GM21367 (cell line): ENCODE measurements around the gene UXT.
A peak's percentile ranks its signal among the peaks of the same experiment; 100 is the strongest.
"Not testable (repeated sequence)": the region's sequence is repeated elsewhere in the genome, so short reads cannot be mapped to it uniquely, and the experiment has no call there.

Source experiments
- ATAC-seq: cut with Tn5 transposase; IDR thresholded peaks from one replicate; pipeline ENCODE4 v1.9.1; 2021; ENCODE audit not compliant: unreplicated experiment

UXT gene

GRCh38 chrX:47658684-47659420 is at the start of gene UXT:
Gene UXT (minus strand): TSS chrX:47659180. CDS start chrX:47658927, 253 bp downstream.
- ATAC-seq = peak; percentile 75

GRCh38 chrX:47707031-47707780 is 48.2 kb upstream of the UXT start:
- no peak for ATAC-seq

GRCh38 chrX:47706575-47706974 is 47.6 kb upstream of the UXT start:
- ATAC-seq = no peak

- no peak for ATAC-seq
Measured at GRCh38 chrX:47704736-47705135, 45.8 kb upstream of the UXT start.

GRCh38 chrX:47697181-47697580 is 38.2 kb upstream of the UXT start:
- ATAC-seq = no peak

GRCh38 chrX:47690175-47690574 is 31.2 kb upstream of the UXT start:
- ATAC-seq = no peak

GRCh38 chrX:47687263-47687662 is 28.3 kb upstream of the UXT start:
- ATAC-seq = no peak

GRCh38 chrX:47683829-47684205 is 24.8 kb upstream of the UXT start:
- ATAC-seq = no peak

GRCh38 chrX:47683184-47683828 is 24.3 kb upstream of the UXT start:
- no peak for ATAC-seq

GRCh38 chrX:47675959-47676859 is 17.2 kb upstream of the UXT start:
- not testable (repeated sequence) for ATAC-seq

- no peak for ATAC-seq
Measured at GRCh38 chrX:47674776-47675175, 15.8 kb upstream of the UXT start.

GRCh38 chrX:47665797-47666196 is 6.8 kb upstream of the UXT start:
- ATAC-seq = not testable (repeated sequence)

- no peak for ATAC-seq
Measured at GRCh38 chrX:47664737-47665136, 5.8 kb upstream of the UXT start.

- no peak for ATAC-seq
Measured at GRCh38 chrX:47662144-47662657, 3.2 kb upstream of the UXT start.

GRCh38 chrX:47661539-47661938 is 2.6 kb upstream of the UXT start:
- ATAC-seq = no peak

GRCh38 chrX:47659421-47659726 is 394 bp upstream of the UXT start:
- ATAC-seq = no peak

GRCh38 chrX:47658301-47658683 is 688 bp downstream of the UXT start:
- no peak for ATAC-seq

GRCh38 chrX:47651043-47651905 is 7.7 kb downstream of the UXT start:
- no peak for ATAC-seq

GRCh38 chrX:47650164-47651042 is 8.6 kb downstream of the UXT start, which contains the start of gene ELK1:
Gene ELK1 (minus strand): TSS chrX:47650563. CDS start chrX:47641441, 9,122 bp downstream.
- peak; percentile 82 for ATAC-seq
